Breast epithelium (tissue), 4 donors: ENCODE results near the gene PRR35. TPM values are rescaled to one million over a fixed set of nuclear protein-coding genes. Genes with fewer than 3 reads are reported as not detected.
A peak's percentile ranks its signal among the peaks of the same experiment; 100 is the strongest.

Experiments
- DNase-seq, 2 donors: peaks; one replicate each; pipeline ENCODE4 v3.0.0-alpha.2; 2019; ENCODE audit warnings: low spot score in 2 of 2
- H3K27ac ChIP-seq, 2 donors: fragments of 200-600 bp; sonication (generic) in 1 of 2; one replicate each; pipeline ENCODE4 v1.5.1; 2016 to 2019; ENCODE audit warnings: mild to moderate bottlenecking in 1 of 2
- H3K27me3 ChIP-seq, 2 donors: fragments of 200-600 bp; sonication (generic) in 1 of 2; one replicate each; pipeline versions ENCODE4 v1.5.1 to v1.6.0; 2017 to 2019; ENCODE audit warnings: control low read depth in 1 of 2, mild to moderate bottlenecking in 1 of 2
- H3K36me3 ChIP-seq: fragments of 200-600 bp; one replicate; pipeline ENCODE4 v1.5.1; 2019
- H3K4me1 ChIP-seq, 2 donors: fragments of 200-600 bp; sonication (generic); one replicate each; pipeline ENCODE4 v1.5.1; 2016 to 2019; ENCODE audit warnings: control low read depth in 1 of 2
- H3K4me3 ChIP-seq, 3 donors: fragments of 200-600 bp; sonication (generic); 1 replicate in 2 of 3; 2 replicates in 1 of 3; pipeline ENCODE4 v1.5.1; 2016 to 2019; ENCODE audit warnings: mild to moderate bottlenecking in 3 of 3, moderate library complexity in 2 of 3
- H3K9me3 ChIP-seq, 2 donors: fragments of 200-600 bp; sonication (generic) in 1 of 2; one replicate each; pipeline ENCODE4 v1.5.1; 2016 to 2019; ENCODE audit warnings: control low read depth in 1 of 2
- CTCF ChIP-seq, 3 donors: fragments of 450-650 bp; IDR thresholded peaks; one replicate each; pipeline ENCODE4 v1.5.1; 2016 to 2017; ENCODE audit warnings: antibody characterized with exemption in 3 of 3, mild to moderate bottlenecking in 3 of 3, moderate library complexity in 3 of 3
- POLR2A ChIP-seq: fragments of 450-650 bp; IDR thresholded peaks from one replicate; pipeline ENCODE4 v1.6.1; 2016; ENCODE audit warnings: antibody characterized with exemption, mild to moderate bottlenecking, moderate library complexity
- POLR2AphosphoS5 ChIP-seq, 3 donors: sonication (generic); formaldehyde crosslinking; IDR thresholded peaks; one replicate each; pipeline ENCODE4 v1.6.1; 2017; ENCODE audit warnings: antibody characterized with exemption in 3 of 3
- intact Hi-C: fragments of 100-400 bp; cut with DNase I; formaldehyde crosslinking; loops from one replicate; pipeline ENCODE4 v1.15.1; 2023; ENCODE audit warnings: low total_unique reads
- total RNA-seq, 3 donors: library from RNA; depleted of rRNA; stranded (reverse); fragments of >200 nt; gene quantifications; one replicate each; pipeline ENCODE4 v1.1.0, GENCODE V29; 2016

Gene PRR35
- total RNA-seq, 3 donors from 2014 or later, result not detected

DNA sequence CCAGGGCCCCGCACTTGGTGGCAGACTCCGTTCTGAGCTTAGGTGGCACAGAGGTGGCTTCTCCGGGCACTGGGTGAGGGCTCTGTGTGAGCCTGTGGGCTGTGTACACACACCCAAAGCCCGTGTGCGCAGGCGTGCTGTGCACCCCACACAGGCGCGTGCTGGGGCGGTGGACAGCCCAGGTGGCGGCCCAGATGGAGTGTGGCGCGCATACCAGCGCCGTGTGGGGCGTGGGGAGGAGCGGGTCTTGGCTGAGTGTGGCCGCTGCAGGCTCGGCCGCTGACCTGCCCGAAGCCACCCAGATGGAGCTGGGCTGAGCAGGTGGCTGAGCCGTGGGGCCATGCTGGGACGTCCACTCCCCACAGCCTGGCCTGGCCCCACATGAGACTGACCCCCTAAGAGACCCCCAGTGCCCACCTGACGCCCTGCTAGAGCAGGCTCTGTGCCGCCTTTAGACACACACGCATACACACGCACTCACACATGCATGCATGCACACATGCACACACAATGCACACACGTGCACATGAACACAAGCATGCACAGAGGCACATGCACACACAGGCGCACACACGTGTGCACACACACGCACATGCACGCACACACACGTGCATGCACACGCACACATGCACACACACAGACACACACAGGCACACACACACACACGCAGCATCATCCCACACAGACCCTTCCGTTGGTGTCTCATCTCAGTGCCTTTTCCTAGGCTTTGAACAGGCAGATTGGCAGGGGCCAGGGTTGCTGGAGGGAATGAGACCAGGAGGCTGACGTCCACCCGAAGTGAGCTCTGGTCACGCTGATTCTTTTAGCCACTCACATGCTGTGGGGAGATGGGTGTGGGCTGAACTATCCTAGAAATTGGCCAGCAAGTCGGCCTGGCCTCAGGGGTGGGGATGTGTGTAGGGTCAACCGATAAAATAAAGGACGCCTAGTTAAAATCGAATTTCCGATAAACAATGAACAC, 2.1 kb downstream of the PRR35 start:
- no peak overlapping the region for H3K4me3 ChIP-seq
- DNase-seq, result no peak
- peaks cover 5 to 41% of the 10 kb centered on the region in 2 donors for H3K27me3 ChIP-seq
- intact Hi-C loops, result no loop called here
- no peaks in the 10 kb centered on the region for H3K36me3 ChIP-seq
- no peak for TF ChIP-seq POLR2A
- TF ChIP-seq POLR2AphosphoS5 (IDR thresholded peaks at IDR 0.05), result no peak
- no peak for TF ChIP-seq CTCF (IDR thresholded peaks at IDR 0.05)
- no peak overlapping the region for H3K27ac ChIP-seq
- H3K9me3 ChIP-seq, result no peaks in the 10 kb centered on the region
- peaks cover 17 to 18% of the 10 kb centered on the region in 2 donors for H3K4me1 ChIP-seq

DNA sequence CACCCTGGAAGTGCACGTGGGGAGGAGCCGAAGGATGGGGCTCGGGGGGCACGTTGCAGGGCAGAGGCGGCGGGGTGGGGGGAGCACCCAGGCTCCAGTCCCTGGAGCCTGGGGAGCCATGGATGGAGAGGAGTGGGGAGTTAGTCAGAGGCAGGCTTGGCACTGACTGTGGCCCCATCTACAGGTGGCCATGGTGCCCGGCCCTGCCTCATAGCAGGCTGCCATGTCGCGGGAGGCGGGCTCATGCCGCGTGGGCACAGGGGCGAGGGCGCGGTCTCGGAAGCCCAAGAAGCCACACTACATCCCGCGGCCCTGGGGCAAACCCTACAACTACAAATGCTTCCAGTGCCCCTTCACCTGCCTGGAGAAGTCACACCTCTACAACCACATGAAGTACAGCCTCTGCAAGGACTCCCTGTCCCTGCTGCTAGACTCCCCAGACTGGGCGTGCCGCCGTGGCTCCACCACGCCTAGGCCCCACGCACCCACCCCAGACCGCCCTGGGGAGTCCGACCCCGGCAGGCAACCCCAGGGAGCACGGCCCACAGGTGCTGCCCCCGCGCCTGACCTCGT, 3.0 kb downstream of the PRR35 start:
- peaks cover 17 to 21% of the 10 kb centered on the region in 2 donors for H3K4me1 ChIP-seq

GRCh38 chr16:564690-565418, 4.7 kb downstream of the PRR35 start:
- H3K9me3 ChIP-seq, result no peaks in the 10 kb centered on the region
- DNase-seq, result no peak
- H3K4me1 ChIP-seq, result peaks cover 24 to 30% of the 10 kb centered on the region in 2 donors
- TF ChIP-seq CTCF (IDR thresholded peaks at IDR 0.05), result no peak
- H3K27ac ChIP-seq, result no peak overlapping the region
- peaks cover 3 to 22% of the 10 kb centered on the region in 2 donors for H3K27me3 ChIP-seq
- H3K36me3 ChIP-seq, result no peaks in the 10 kb centered on the region
- H3K4me3 ChIP-seq, result peak overlapping the region in 1 of 3 donors; percentile 62
- intact Hi-C loops, result loop anchor here (1.0 kb wide), 1 partner anchor 19 kb away; no protein-coding TSS in a partner anchor

More for the DNA sequence above, 3.0 kb downstream of the PRR35 start:
- intact Hi-C loops, result no loop called here
- Histone ChIP-seq H3K27me3 (peaks cover 5 to 39% of the 10 kb centered on the region in 2 donors), H3K9me3 (no peaks in the 10 kb centered on the region), H3K27ac (no peak overlapping the region), H3K36me3 (no peaks in the 10 kb centered on the region), H3K4me3 (no peak overlapping the region)
- no peak for TF ChIP-seq POLR2AphosphoS5 (IDR thresholded peaks at IDR 0.05)
- no peak for TF ChIP-seq POLR2A
- TF ChIP-seq CTCF (IDR thresholded peaks at IDR 0.05), result no peak
- DNase-seq, result no peak

DNA sequence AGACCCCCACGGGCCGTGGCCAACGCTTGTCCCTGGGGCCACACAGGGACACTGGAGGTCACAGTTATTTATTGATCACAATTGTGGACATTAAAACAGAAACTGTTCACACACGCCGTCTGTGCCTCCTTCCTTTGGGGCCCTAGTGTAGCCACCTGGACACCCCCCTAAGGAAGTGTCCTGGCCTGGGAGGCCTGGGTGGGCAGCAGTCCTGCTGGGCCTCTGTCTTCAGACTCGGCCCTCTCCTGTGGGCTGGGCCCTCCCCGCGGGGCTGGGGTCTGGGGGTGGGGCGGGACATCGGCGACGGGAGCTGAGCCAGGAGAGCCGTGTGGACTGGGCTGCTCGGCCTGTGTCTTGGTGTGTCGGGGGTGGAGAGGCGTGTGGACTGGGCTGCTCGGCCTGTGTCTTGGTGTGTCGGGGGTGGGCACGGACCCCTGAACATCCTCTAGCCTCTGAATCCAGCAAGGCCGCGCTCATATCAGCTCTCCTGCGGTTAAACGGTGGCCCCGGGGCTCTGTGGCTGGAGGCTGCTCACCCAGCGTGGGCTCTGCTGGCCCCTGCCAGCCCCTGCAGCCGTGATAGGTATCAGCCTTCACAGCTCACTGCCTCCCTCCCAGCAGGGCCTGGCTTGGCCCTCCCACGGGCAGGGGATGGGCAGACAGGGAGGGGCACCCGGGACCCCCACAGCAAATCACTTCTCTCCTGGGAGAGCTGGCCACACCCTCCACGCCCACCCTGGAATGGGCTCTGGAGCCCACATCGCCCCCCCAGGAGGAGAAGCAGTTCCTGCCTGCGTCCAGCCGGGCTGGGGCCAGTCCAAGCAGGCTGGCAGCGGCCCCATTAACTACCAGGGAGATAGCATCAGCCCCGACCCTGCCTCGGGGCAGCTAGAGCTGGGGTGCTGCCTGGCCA, 5.5 kb downstream of the PRR35 start:
- DNase-seq, result peak in 1 of 2 donors; percentile 74
- intact Hi-C loops, result loop anchor here (1.0 kb wide), 1 partner anchor 19 kb away; no protein-coding TSS in a partner anchor
- Histone ChIP-seq H3K9me3 (no peaks in the 10 kb centered on the region), H3K27me3 (peaks cover 2 to 21% of the 10 kb centered on the region in 2 donors), H3K4me1 (peaks cover 24 to 30% of the 10 kb centered on the region in 2 donors), H3K36me3 (no peaks in the 10 kb centered on the region), H3K27ac (peak overlapping the region; percentile 61 to 86), H3K4me3 (peak overlapping the region in 2 of 3 donors; percentile 27 to 62)
- no peak for TF ChIP-seq POLR2A
